ENCODE results near the gene TLCD3A.

The TLCD3A gene

DNA sequence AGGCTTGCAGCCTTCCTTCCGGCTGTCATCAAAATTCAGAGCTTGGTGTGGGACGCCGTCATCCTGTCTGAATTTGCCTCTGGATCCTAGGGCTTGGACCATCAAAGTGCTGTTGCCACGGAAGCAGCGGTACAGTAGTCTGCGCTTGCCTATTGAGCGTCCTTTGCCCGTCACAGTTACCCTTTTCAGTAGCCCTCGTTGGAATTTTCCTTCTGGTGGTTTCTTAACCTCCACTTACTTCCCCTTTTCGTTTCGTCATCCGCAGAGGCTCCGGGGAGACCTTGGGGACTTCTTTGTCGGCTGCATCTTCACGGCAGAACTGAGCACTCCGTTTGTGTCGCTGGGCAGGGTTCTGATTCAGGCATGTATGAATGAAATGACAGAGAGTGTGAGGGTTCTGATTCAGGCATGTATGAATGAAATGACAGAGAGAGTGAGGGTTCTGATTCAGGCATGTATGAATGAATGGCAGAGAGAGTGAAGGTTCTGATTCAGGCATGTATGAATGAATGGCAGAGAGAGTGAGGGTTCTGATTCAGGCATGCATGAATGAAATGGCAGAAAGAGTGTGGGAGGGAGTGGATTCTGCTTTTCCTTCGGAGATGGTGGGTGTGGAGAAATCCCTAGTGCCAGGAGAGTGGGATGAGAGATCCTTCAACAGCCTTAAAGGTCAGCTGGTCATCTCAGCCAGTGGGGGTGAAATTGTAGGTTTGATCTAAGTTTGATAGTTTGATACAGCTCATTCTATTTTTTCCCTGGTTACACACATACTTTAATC, 8.0 kb downstream of the TLCD3A start:
- Mint-ChIP-seq H3K4me1 (no peaks in the 10 kb centered on the region), H3K27me3 (ENCODE audit: low read depth, poor library complexity) (peaks cover 3% of the 10 kb centered on the region), H3K4me3 (no peak overlapping the region), H3K36me3 (ENCODE audit: low read depth) (peaks cover 88% of the 10 kb centered on the region), H3K27ac (peak overlapping the region; percentile 46), H3K9me3 (no peaks in the 10 kb centered on the region)
- no peak for DNase-seq
- TF ChIP-seq, protein P1, sequence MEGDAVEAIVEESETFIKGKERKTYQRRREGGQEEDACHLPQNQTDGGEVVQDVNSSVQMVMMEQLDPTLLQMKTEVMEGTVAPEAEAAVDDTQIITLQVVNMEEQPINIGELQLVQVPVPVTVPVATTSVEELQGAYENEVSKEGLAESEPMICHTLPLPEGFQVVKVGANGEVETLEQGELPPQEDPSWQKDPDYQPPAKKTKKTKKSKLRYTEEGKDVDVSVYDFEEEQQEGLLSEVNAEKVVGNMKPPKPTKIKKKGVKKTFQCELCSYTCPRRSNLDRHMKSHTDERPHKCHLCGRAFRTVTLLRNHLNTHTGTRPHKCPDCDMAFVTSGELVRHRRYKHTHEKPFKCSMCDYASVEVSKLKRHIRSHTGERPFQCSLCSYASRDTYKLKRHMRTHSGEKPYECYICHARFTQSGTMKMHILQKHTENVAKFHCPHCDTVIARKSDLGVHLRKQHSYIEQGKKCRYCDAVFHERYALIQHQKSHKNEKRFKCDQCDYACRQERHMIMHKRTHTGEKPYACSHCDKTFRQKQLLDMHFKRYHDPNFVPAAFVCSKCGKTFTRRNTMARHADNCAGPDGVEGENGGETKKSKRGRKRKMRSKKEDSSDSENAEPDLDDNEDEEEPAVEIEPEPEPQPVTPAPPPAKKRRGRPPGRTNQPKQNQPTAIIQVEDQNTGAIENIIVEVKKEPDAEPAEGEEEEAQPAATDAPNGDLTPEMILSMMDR (IDR thresholded peaks at IDR 0.05), result no peak

DNA sequence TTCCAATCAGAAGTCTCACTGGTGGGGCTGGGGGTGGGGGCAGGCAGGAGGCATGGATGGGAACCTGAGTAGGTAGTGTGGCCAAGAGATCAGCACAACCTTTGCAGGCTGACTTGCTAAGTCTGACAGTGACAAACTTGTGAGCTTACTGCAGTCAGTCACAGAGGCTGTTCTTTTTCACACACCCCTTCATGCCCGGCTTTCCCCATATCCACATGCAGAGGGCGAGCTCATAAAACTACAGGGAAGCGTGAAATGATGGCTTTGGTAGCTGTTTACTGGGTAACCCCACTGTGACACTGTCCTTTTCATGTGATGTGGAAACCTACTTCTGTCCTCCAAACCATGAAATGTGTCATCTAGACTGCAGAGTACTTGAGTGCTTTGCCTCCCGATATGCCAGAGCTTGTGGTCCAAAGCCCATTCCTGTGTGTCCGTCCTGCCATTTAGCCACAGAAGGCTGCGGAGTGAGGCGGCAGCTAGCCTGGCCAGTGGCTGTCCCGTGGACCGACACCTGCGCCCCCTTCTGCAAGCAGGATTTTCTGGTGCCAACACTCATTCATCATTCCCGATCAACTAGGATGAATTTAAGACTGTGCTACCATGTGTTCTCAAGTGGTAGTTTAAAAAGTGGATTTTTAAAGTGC, 9.9 kb downstream of the TLCD3A start:
- Mint-ChIP-seq H3K27me3 (ENCODE audit: low read depth, poor library complexity) (peaks cover 7% of the 10 kb centered on the region), H3K9me3 (no peaks in the 10 kb centered on the region), H3K4me1 (no peaks in the 10 kb centered on the region), H3K27ac (peak overlapping the region; percentile 73), H3K36me3 (ENCODE audit: low read depth) (peaks cover 88% of the 10 kb centered on the region), H3K4me3 (no peak overlapping the region)
- DNase-seq, result no peak
- TF ChIP-seq, protein P1 (IDR thresholded peaks at IDR 0.05), result no peak

DNA sequence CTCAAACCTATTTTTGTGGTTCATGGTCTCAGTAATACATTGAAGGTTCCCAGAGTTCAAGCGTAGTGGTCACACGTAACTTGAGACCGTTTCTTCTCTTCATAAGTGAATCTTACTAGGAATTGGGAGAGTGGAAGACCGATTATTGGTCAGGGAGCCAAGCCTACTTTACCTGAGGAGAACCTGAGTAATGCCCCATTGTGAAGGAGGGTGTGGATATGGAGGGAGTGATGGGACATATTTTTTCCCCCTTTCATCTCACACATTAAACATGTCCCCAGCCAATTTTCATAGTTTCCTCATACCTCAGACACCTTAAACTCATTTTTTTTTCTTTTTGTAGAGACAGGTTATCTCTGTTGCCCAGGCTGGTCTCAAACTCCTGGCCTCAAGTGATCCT, 10.7 kb downstream of the TLCD3A start:
- Mint-ChIP-seq H3K9me3 (peaks cover 9% of the 10 kb centered on the region), H3K36me3 (ENCODE audit: low read depth) (peaks cover 88% of the 10 kb centered on the region), H3K27me3 (ENCODE audit: low read depth, poor library complexity) (peaks cover 4% of the 10 kb centered on the region), H3K27ac (peak overlapping the region; percentile 94), H3K4me3 (no peak overlapping the region), H3K4me1 (no peaks in the 10 kb centered on the region)
- DNase-seq, result no peak
- TF ChIP-seq, protein P1 (IDR thresholded peaks at IDR 0.05), result no peak

DNA sequence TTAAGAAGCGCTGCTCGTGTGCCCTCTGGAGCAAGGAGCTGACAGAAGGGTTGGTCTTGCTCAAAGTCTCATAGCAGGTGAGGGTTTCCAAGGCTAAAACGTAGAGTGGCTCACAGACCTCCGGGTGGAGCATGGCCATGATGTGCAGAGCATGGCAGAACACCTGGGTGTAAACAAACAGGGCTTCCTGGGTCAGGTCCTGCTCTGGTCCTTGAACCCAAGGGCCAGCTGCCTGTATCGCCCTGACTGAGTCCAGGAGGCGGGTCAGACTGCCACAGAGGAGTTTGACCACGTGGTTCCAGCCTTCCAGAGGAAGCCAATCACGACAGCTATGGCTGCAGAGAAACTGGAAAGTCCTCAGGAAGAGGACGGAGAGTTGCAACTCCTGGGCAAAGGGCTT, 12.5 kb downstream of the TLCD3A start:
- H3K36me3 Mint-ChIP-seq (ENCODE audit: low read depth), result peaks cover 96% of the 10 kb centered on the region
- H3K4me1 Mint-ChIP-seq, result peaks cover 4% of the 10 kb centered on the region
- no peak for DNase-seq
- H3K4me3 Mint-ChIP-seq, result no peak overlapping the region
- peaks cover 23% of the 10 kb centered on the region for H3K9me3 Mint-ChIP-seq
- peaks cover 4% of the 10 kb centered on the region for H3K27me3 Mint-ChIP-seq (ENCODE audit: low read depth, poor library complexity)
- TF ChIP-seq, protein P1 (IDR thresholded peaks at IDR 0.05), result no peak
- no peak overlapping the region for H3K27ac Mint-ChIP-seq

DNA sequence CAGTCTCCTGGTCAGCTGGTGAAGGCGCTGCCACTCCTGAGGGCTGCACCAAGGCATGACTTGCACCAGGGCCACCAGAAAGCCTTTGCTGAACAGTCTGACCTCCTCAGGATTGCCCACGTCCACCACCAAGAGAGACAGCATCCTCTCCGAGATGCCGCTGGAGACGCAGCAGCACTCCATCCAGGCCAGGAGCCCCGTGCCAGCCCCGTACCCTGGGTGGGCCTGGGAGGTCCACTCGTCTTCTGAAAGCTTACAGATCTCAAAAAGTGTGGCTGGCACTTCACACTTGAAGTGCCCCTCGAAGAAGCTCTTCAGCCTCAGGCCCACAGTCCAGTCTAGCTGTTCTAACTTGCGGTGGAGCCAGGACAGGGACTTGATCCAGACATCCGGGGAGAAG, 13.0 kb downstream of the TLCD3A start:
- Mint-ChIP-seq H3K36me3 (ENCODE audit: low read depth) (peaks cover 97% of the 10 kb centered on the region), H3K9me3 (peaks cover 28% of the 10 kb centered on the region), H3K27me3 (ENCODE audit: low read depth, poor library complexity) (peaks cover 4% of the 10 kb centered on the region), H3K4me1 (peaks cover 7% of the 10 kb centered on the region), H3K4me3 (no peak overlapping the region), H3K27ac (no peak overlapping the region)
- no peak for DNase-seq
- TF ChIP-seq, protein P1 (IDR thresholded peaks at IDR 0.05), result no peak
